ENCODE measurements around the gene IFT122. TPM values are rescaled to one million over a fixed set of nuclear protein-coding genes. Genes with fewer than 3 reads are reported as not detected.
A peak's percentile ranks its signal among the peaks of the same experiment; 100 is the strongest.

Gene IFT122
- total RNA-seq, 1 donor from 2014 or later = 27.1 TPM

DNA sequence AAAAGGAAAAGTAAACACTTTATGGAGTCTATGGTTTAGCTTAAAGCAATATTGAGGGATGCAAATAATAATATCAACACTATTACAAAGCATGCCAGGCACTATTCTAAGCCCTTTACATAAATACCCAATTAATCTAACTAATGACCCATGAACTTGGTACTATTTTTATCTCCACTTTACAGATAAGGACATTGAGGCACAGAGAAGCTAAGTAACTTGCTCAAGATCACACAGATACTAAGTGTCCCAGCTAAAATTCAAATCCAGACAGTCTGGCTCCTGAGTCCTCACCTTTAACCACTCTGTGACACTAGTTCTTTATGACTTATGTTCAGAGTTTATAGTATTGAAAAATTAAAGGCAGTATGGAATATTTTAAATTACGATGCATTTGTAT is 5.9 kb upstream of the IFT122 start:
- no peak for DNase-seq (ENCODE audit: low read depth in 2 of 2)

DNA sequence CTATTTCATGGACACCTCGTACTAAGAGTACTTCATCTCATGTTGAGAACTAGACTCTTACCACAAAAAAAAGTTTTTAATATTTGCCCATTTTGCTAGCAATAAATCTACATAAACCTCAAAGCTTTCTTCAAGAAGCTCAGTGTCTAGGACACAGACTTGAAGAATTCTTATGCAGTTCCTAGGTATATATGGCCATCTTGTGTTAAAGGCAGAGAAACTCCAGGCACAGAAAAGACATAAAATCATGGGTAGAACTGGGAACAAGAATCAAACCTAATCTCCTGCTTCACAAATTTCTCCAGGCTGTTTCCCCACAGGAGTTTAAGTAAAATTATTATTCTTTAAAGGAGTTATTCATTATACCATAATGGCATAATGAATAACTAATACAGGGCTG is 4.7 kb upstream of the IFT122 start:
- no peak for DNase-seq (ENCODE audit: low read depth in 2 of 2)

DNA sequence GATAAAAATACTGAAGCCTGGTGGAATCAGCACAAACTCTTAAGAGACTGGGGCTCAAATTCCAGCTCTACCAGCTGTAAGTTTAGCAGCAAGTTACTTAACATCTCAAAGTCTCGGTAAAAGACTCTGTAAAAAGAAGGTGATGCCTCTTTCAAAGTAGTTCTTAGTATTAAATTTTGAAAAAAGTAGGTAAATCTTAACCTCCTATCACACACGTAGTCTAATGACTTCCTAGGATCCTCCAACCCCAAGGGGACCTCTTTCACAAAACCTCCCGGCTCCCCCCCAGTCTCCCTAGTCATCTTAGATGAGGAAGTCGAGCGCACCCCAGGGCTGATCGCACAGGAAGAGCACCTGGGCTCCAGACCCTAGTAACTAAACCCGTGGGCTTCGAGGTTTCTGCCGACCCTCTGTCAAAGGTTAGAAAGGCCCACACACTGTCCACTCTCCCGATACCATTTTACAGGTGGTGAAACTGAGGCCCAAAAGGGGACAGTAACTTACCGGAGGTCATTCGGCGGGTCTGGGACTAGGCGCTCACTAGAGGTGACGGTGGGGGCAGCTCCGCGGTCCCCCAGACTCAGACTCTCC is 703 bp upstream of the IFT122 start:
- peak in 1 of 2 donors; percentile 29 for DNase-seq (ENCODE audit: low read depth in 2 of 2)

DNA sequence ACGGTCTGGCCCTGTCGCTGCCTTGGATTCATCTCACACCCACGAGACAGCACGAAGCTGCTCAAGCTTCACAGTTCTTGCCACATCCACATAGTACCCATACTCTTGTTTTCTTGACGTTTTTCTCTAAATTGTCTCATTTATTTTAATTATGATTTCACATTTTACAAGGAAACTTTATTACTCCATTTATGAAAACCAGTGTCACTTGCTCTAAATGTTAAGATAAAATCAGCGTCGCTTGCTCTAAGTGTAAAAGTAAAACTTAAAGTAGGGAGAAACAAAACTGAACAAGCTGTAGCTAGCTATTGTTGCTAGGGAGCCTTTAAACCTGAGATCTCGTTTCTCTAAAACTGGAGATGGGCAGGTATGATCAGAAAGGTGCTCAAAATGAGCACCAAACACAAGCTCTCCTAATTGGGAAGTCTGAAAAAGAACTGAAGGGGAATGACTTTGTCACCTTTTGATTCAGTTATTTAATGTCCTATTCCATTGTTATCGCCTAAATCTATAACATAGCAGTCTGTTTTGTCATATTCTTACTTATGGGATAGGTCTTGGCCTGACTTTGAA is 680 bp downstream of the IFT122 start:
- no peak for DNase-seq (ENCODE audit: low read depth in 2 of 2)

DNA sequence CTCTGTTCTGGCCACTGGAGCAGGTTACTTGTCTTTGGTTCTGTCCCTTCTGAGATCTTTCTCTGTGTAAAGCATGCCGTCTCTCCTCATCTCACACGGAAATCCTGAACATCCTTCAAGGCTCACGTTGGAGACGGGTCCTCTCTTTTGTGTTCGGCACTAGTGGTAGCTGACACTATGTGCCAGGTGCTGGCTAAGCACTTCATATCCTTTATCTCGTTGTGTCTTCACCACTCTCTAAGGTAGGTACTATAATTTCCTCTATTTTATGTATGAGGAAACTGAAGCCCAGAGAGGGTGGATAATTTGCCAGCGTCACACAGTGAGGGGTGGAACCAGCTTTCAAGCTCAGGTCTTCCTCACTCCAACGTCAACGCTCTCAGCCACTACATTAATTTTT is 1.2 kb downstream of the IFT122 start:
- DNase-seq (ENCODE audit: low read depth in 2 of 2) = no peak

DNA sequence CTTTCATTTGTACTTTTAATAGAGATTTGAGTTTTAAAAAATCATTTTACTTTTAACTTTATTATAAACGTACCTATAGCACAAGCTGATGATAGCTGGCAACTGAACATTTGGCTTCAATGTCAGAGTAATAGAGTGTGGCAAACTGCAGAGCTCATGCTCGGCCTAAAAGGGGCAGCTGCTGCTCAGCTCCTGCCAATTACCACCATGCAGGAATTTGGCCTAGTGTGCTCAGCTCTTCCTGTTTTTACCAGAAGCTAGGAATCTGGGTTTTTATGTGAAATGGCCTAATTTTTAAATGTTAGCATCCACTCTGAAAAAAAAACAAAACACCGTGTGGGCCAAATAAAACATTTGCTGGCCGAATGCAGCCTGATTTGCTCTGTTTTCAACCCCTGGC is 1.8 kb downstream of the IFT122 start:
- peak; percentile 88 to 92 for DNase-seq (ENCODE audit: low read depth in 2 of 2)

DNA sequence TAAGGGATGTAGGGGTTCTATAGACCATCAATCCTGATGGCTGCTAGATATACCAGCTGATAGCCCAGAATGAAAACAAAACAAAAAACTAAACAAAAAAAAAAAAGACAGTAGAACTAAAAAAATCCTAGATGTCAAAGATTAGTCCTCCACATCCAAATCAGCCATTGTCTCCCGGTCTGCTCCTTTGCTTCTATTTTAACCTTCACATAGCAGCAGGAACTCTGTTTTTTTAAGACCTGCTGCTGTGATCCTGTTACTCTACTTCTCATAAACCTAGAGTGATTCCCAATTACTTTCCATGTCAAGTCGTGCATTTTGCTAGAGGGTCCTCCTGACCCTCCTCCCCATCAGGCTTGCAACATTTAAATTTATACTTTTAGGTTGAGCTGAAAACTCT is 2.5 kb downstream of the IFT122 start:
- no peak for DNase-seq (ENCODE audit: low read depth in 2 of 2)

DNA sequence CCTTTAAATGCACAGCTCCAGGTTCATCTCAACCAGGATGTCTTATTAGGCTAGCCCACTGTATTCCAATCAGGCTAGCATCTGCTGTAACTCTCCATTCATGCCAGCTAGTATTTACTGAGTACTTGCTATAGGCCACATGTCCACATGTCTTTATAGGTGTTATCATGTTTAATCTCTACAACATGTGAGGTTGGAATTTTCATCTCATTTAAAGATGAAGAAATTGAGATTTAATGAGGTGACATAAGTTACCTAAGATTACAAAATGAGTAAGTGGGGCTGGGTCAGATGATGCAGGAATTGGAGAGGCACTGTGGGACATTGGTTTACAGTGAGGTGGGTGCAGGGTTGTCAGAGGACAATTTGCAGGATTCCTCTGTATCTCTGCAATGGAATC is 2.9 kb downstream of the IFT122 start:
- no peak for DNase-seq (ENCODE audit: low read depth in 2 of 2)

DNA sequence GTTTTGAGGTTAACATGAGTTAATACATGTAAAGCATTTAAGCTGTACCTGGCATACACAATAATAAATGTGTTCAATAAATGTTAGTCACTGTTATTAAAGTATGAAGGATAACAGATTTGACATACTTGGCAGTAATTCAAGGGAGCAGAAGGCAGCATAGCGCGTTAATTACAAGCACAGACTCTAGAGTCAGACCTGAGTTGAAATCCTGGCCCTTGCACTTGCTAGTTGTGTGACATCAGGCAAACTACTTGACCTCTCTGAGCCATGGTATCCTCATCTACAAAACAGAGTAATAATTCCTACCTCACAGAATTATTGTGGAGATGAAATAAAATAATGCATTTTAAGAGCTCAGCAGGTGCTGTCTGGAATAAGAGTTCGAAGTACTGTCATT is 5.4 kb downstream of the IFT122 start:
- DNase-seq (ENCODE audit: low read depth in 2 of 2) = no peak

DNA sequence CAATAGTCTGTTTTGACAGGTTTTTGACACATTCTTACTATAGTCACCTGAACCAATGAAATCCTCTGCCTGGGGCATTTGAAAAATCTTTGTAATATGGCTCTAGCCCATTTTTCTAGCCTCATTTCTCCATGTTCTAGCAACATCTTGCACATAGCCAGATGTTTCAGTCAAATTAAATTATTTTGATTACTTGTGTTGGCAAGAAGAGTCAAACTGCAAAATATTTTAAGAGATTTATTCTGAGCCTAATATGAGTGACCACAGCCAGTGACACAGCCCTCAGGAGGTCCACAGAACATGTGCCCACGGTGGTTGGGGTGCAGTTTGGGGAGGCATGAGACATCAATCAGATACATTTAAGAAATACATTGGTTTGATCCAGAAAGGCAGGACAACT is 6.9 kb downstream of the IFT122 start:
- DNase-seq (ENCODE audit: low read depth in 2 of 2) = no peak

DNA sequence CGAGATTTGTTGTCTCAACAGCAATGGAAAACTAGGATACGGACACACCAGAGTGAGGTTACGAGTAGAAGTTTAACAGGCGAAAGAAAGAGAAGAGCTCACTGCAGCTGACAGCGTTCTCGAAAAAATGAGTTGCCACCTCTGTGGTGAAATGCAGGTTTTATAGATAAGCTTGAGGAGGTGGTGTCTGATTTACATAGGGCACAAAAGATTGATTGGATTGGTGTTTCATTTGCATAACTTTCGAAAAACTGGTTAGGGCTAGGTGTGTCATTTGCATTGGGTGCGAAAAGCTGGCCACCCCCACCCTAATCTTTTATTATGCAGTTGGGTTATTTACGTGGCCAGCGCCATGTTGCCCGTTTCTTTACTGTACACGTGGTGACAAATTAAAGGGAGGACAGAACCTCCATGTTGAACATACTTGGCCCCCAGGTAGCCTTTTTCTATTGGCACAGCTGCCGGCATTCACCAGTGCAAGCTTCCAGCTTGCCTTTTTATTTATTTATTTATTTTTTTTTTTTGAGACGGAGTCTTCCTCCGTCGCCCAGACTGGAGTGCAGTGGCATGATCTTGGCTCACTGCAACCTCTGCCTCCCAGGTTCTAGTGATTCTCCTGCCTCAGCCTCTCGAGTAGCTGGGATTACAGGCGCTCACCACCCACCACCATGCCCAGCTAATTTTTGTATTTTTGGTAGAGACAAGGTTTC is 8.3 kb downstream of the IFT122 start:
- DNase-seq (ENCODE audit: low read depth in 2 of 2) = no peak

DNA sequence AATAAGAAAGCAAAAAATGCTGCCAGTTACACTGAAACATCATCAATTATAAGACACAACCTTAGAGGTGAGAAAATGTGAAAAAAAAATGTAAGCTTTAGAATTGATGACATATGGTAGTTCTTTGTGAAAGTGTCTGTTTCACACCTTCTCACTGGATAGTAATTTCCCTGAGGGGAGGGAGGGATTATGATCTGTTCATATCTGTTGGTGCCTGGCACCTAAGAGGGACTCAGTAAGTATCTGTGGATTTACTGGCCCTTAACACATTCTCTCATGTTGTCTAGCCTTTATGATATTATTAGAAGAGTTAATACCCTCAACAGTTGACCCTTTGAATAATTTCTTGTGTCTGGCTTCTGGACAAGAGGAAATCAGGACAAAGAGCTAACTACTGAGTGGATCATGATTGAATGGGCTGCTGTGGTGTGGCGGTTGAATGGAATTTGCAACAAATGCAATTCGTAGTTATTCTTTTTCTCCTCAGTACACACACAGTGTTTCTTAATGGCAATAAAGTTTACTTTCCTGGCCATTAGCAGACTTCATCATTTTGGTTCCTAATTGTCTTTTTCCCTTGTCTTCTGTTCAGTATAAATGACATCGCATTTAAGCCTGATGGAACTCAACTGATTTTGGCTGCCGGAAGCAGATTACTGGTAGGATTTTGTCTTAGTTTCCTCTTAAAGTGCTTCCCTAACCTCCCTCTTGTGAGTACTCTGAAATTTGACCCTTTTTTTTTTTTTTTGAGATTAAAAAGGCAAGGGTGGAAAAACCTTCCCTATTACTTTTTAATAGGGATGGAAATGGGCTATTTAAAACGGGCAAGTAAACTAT is 9.5 kb downstream of the IFT122 start:
- peak in 1 of 2 donors; percentile 50 for DNase-seq (ENCODE audit: low read depth in 2 of 2)

DNA sequence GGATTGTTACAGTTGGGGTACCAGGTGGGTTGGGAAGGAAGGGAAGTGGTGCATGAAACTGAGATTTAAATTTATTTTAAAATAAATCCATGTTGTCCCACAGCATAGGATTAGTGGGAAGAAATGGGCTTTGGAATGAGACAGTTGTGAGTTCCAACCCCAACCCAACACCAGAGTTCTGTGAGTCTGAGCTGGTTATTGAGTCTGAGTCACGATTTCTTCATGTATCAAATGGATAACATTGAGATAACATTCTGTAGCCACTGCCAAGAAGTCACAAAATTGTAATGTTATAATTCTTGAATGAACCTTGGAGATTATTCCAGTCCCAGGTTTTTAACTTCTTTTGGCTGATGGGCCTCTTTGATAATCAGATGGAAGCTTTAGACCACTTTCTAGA is 13.7 kb downstream of the IFT122 start:
- DNase-seq (ENCODE audit: low read depth in 2 of 2) = no peak

DNA sequence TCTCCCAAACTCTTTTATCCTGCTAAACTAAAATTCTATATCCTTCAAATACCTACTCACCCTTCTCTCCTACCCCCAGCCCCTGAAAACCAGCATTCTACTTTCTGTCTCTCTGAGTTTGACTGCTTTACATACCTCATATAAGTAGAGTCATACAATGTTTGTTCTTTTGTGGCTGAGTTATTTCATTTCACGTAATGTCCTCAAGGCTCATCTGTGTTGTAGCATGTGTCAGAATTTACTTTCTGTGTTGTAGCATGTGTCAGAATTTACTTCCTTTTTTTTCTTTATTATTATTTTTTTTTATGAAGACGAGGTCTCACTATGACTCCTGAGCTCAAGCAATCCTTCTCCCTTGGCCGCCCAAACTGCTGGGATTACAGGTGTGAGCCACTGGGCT is 20.1 kb downstream of the IFT122 start:
- DNase-seq (ENCODE audit: low read depth in 2 of 2) = no peak

DNA sequence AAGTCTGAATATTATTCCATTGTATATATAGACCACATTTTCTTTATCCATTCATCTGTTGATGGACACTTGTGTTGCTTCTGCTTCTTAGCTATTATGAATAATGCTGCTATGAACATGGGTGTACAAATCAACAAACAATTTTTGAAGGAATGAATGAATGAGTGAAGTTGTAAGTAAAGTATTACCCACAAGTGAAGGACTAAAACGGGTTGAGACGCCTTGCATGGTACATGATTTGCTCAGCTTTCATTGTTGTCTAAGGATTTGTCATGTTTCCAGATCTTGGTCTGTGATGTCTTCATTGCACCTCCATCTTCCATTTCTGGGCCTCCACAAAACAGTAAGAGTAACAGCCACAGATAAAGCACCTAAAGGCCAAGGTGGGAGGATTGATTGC is 20.5 kb downstream of the IFT122 start:
- no peak for DNase-seq (ENCODE audit: low read depth in 2 of 2)

DNA sequence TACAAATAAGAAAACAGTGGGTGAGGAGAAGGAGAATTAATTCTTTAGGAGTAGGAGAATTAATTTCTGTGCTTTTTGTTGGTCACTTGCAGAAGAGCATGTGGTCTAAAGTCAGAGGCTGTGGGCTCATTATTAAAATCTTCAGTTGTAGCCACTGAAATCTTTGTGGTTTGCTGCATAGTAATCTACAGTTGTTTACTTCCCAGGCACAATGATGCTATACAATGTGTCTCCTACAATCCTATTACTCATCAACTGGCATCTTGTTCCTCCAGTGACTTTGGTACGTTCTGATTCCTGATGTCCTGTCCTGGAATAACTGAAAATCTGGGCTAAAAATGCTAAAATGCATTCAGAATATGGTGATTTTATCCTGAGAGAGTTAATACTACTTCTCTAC is 21.0 kb downstream of the IFT122 start:
- DNase-seq (ENCODE audit: low read depth in 2 of 2) = no peak

DNA sequence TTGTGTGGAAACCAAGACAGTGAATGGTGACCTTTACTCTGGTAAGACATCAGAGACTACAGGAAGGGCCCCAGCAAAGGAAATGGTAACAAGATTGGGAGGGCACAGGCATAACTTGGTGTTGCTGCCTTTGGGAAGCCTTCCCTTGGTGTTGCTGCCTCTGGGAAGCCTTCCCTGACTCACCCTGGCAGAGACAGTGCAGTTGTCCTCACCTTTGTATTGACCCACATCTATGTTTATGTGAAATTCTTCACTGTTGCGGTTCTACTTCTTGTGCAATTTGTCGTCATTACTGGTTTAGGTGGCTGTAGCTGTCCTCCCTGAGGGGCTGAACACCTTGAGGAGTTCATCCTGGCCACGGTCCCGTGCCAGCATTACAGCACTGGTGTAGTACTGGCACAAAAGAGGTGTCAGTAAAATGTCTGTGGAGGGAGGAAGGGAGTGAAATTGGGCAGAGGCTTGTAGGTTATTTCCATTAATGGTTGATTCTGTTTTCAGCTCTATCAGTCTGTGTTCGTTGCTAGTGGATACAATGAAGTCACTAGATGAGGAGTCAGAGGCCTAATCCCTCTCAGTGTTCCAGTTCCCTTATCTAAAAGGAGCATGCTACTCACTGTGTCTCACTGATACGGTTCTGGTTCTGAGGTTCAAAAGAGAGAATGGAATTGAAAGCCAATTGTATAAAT is 21.6 kb downstream of the IFT122 start:
- no peak for DNase-seq (ENCODE audit: low read depth in 2 of 2)

DNA sequence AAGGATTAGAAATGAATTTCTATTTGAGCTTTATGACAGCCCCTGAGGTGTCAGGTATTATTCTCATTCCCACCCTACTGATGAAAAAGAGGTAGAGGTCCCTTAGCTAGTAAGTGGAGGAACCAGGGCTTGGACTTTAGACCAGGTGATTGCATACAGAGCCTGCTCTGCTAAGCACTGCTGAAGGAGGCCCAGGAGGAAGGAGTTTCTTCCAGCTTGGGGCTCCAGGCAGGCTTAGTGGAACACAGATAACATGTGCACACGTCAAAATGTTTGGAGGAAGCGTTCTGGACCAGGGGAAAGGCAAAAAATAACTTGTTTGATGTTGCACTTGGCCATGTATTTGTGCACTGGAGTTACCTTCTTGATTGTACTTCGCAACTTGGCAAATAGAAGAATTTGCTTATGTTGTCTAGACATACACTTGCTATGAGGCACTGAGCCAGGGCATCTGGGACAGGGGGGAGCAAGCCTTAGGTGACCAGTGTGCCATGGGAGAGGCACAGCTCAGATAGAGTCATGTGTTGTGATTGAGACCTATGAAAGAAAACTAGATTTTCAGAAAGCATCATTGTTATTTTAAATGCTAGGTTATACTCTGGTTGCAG is 22.4 kb downstream of the IFT122 start:
- DNase-seq (ENCODE audit: low read depth in 2 of 2) = no peak

DNA sequence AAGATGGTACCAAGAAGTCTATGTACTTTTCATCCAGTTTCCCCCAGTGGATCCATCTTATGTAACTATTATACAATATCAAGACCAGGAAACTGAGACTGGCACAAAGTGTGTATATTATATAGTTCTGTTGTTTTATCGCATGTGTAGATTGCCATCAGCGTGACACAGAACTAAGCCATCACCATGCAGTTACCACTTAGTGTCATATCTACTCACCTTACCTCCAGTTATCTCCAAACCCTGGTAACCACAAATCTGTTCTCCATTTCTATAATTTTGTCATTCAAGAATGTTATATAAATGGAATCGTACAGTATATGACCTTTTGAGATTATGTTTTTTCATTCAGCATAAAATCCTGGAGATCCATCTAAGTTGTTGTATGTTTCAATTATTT is 23.1 kb downstream of the IFT122 start:
- no peak for DNase-seq (ENCODE audit: low read depth in 2 of 2)

DNA sequence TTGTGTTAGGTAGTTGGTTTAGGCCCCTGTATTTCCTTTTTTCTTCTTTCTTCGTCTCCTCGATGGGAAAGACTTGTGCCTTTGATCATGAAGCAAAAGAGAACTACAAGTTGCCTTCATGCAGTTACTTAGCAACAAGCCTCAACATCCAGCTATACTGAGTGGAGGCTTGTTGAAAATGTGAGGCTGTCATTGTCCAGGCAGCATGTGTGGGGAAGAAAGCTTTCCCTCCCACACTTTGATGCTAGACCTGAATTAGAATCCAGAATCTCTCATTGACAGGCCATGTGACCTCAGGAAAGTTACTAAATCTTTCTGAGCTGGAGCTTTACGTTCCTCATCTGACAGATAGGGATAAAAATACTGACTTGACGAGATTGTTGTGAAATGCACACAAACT is 23.7 kb downstream of the IFT122 start:
- DNase-seq (ENCODE audit: low read depth in 2 of 2) = no peak

DNA sequence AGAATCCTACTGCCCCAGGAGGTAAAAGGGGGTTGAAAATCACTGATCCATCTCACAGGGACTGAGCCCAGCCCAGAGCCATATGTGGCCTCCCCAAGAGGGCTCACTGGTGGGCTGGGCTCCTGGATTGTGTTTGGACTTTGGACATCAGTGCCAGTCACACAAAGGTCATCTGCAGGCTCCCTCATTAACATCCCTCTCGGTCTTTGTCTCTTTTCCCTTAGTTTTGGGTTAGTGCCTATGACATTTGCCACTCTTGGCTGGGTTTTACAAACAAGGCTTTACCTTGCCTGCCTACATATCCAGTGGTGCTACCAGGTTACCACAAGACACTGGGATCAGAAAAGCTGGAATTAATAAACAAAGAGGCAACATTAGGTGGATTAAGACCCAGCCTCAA is 27.9 kb downstream of the IFT122 start:
- DNase-seq (ENCODE audit: low read depth in 2 of 2) = no peak

Measured in dermis microvascular lymphatic vessel endothelial cell (primary cell).